Measurements from ENCODE around the gene AKAP5.

AKAP5 gene

DNA sequence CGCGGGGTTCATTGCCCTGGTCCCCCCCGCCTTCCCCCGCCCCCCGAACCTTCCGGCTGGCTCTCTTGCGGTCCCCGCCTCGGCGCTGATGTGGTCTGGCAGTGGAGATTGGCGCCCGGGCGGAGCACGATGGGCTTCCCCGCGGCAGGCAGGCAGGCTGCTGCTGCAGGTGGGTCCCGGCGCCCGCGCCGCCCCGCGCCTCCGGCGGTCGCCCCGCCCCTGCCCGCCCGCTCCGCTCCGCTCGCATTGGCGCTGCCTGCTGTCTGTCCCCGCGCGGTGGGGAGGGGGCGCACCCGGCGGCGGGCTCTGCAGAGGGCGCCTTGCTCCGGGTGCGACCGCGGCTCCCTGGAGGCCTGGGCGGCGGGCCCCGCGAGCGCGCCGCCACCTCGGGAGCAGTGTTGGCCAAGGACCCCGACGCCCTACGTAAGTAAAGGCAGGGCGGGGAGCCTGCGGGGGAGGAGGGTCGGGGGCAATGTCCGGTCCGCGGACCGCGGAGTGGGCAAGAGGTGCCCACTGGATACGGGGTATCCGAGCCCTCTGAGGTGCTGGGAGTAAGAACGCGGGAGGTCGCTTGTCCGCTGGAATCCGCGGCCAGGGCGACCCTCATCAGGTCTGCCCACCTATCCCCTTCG, at the start of gene AKAP5:
TSS of gene AKAP5 (plus strand) at position 309 of the 632 bp plus-strand sequence. CDS start 2,896 bp downstream, outside the sequence.
- TF ChIP-seq CTCF (IDR thresholded peaks at IDR 0.05; ENCODE audit: low read depth, low read length, missing control alignments), result no peak
- in situ Hi-C loops (cut with HindIII; ENCODE audit: low sequenced_read_pairs), result no loop called here
- H3K4me3 ChIP-seq (ENCODE audit: low read depth, low read length), result peak within 1 kb of the TSS; percentile 53
- no peak for DNase-seq (ENCODE audit: low read depth)

GRCh38 chr14:64416348-64416932, 48.9 kb upstream of the AKAP5 start:
- no peak overlapping the region for H3K4me3 ChIP-seq (ENCODE audit: low read depth, low read length)
- in situ Hi-C loops (cut with HindIII; ENCODE audit: low sequenced_read_pairs), result no loop called here
- TF ChIP-seq CTCF (IDR thresholded peaks at IDR 0.05; ENCODE audit: low read depth, low read length, missing control alignments), result no peak
- DNase-seq (ENCODE audit: low read depth), result no peak

DNA sequence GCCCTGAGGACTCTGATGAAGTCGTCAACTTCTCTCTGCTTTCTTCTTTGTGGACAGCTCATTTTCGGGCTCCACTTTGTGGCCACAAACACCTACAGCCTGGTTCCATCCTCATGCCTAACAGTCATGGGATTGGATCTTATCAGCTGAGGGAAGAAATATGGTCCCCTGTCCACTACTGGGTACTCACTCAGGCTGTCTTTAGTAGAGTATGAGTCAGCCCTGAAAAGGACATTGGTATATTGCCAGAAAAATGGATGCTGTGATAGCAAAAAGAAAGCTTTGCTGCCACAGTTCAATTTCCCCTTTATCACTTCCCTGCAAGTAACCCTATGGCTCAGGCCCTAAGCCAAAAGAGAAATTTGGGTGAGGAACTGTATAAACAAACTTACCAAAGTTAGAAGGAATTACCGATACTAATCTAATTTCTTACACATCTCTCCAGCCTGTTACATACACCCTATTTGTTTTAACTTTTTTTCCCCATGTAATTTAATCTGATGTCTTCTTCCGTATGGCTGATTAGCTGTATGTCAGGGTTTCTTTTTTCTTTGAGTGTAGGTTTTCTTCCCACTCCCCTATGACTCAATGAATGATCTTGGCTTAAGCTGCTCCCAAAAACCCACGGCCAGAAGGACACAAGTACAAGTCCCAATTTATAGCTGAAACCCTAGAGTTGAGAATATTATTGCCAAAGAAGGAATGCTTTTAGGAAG, 48.1 kb upstream of the AKAP5 start:
- no peak overlapping the region for H3K4me3 ChIP-seq (ENCODE audit: low read depth, low read length)
- in situ Hi-C loops (cut with HindIII; ENCODE audit: low sequenced_read_pairs), result no loop called here
- DNase-seq (ENCODE audit: low read depth), result no peak
- TF ChIP-seq CTCF (IDR thresholded peaks at IDR 0.05; ENCODE audit: low read depth, low read length, missing control alignments), result no peak

- TF ChIP-seq CTCF (IDR thresholded peaks at IDR 0.05; ENCODE audit: low read depth, low read length, missing control alignments), result no peak
- DNase-seq (ENCODE audit: low read depth), result no peak
- in situ Hi-C loops (cut with HindIII; ENCODE audit: low sequenced_read_pairs), result no loop called here
- H3K4me3 ChIP-seq (ENCODE audit: low read depth, low read length), result no peak overlapping the region
These were observed 47.6 kb upstream of the AKAP5 start for GRCh38 chr14:64417771-64418125.

- TF ChIP-seq CTCF (IDR thresholded peaks at IDR 0.05; ENCODE audit: low read depth, low read length, missing control alignments), result no peak
- in situ Hi-C loops (cut with HindIII; ENCODE audit: low sequenced_read_pairs), result no loop called here
- no peak for DNase-seq (ENCODE audit: low read depth)
These were observed 46.3 kb upstream of the AKAP5 start for GRCh38 chr14:64419003-64419402.

DNA sequence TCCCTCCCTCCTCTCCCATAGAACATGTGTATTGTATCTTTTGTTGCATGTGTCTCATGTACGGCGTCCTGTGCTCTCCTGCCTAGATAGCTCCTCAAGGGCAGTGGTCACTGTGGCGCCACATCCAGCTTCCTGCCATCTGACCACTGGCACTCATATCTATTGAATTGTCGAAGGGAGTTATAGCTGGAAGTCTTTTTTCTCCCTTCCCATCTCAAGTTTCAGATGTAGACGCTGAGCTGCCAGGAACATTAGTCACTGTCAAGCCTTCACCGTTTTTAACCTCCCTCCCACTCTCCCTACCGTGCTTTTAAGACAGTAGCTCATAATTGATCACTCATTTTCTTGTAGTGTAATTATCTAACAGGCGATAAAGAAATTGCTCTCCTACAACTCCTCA, 44.1 kb upstream of the AKAP5 start:
- in situ Hi-C loops (cut with HindIII; ENCODE audit: low sequenced_read_pairs), result no loop called here
- peak; percentile 49 for DNase-seq (ENCODE audit: low read depth)
- no peak overlapping the region for H3K4me3 ChIP-seq (ENCODE audit: low read depth, low read length)
- TF ChIP-seq CTCF (IDR thresholded peaks at IDR 0.05; ENCODE audit: low read depth, low read length, missing control alignments), result no peak

More at GRCh38 chr14:64419003-64419402, 46.3 kb upstream of the AKAP5 start:
- H3K4me3 ChIP-seq (ENCODE audit: low read depth, low read length), result no peak overlapping the region
